Vagina (tissue), 2 donors: ENCODE measurements around the gene TMEM9.

Source experiments
- POLR2A ChIP-seq, 2 donors: fragments of 450-650 bp; IDR thresholded peaks; one replicate each; pipeline ENCODE4 v1.6.1; 2017; ENCODE audit warnings: antibody characterized with exemption in 2 of 2, mild to moderate bottlenecking in 2 of 2, moderate library complexity in 2 of 2
- POLR2AphosphoS5 ChIP-seq, 2 donors: sonication (generic); formaldehyde crosslinking; IDR thresholded peaks; one replicate each; pipeline ENCODE4 v1.9.0; 2017; ENCODE audit warnings: antibody characterized with exemption in 2 of 2, mild to moderate bottlenecking in 2 of 2, low read depth in 1 of 2; ENCODE audit not compliant: insufficient read depth in 1 of 2
- TF ChIP-seq, protein P1 (sequence below), 3 experiments: fragments of 450-650 bp in 2 of 3; fragments of 200-600 bp in 1 of 3; sonication (generic) in 1 of 3; IDR thresholded peaks; one replicate each; pipeline ENCODE4 v1.5.1; 2017 to 2019; ENCODE audit warnings: antibody characterized with exemption in 3 of 3, mild to moderate bottlenecking in 2 of 3, moderate library complexity in 2 of 3

DNA sequence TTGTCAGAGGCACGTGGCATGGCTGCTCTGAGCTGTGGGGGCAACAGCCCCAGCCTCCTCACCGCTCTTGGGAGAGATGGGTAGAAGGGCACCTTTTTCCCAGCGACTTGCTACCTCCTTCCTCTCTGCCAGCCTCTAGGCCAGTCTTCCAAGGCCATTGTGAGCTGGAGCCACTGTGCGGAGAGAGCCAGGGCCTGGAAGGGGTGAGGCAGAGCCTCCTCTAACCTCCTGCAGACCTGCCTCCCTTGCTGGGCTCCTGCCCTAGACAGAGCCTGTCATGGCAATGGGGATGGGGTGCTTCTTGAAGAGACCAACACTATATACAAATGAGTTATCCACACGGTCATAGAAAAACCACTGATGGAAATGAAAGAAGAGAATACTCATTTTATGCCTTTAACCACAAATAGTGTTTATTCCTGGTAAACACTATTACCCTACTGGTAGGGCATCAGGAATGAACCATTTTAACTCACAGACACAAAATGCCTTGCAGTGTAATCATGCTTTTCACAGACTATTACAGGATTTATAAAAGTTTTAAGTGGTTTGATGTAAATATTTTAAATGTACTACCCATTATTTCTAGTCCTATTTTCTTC, 31.4 kb upstream of the TMEM9 start:
- TF ChIP-seq, protein P1, sequence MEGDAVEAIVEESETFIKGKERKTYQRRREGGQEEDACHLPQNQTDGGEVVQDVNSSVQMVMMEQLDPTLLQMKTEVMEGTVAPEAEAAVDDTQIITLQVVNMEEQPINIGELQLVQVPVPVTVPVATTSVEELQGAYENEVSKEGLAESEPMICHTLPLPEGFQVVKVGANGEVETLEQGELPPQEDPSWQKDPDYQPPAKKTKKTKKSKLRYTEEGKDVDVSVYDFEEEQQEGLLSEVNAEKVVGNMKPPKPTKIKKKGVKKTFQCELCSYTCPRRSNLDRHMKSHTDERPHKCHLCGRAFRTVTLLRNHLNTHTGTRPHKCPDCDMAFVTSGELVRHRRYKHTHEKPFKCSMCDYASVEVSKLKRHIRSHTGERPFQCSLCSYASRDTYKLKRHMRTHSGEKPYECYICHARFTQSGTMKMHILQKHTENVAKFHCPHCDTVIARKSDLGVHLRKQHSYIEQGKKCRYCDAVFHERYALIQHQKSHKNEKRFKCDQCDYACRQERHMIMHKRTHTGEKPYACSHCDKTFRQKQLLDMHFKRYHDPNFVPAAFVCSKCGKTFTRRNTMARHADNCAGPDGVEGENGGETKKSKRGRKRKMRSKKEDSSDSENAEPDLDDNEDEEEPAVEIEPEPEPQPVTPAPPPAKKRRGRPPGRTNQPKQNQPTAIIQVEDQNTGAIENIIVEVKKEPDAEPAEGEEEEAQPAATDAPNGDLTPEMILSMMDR (IDR thresholded peaks at IDR 0.05) = no peak
- no peak for TF ChIP-seq POLR2A (IDR thresholded peaks at IDR 0.05)
- no peak for TF ChIP-seq POLR2AphosphoS5 (IDR thresholded peaks at IDR 0.05; ENCODE audit: insufficient read depth in 1 of 2, low read depth in 1 of 2)
